ENCODE results near the gene SIGLEC9.
A peak's percentile ranks its signal among the peaks of the same experiment; 100 is the strongest.

The SIGLEC9 gene

GRCh38 chr19:51144482-51145045 lies 19.9 kb downstream of the SIGLEC9 start:
- DNase-seq (ENCODE audit: low read depth, low spot score): no peak

- DNase-seq (ENCODE audit: low read depth, low spot score): no peak
These were observed 21.3 kb downstream of the SIGLEC9 start for GRCh38 chr19:51145916-51146493.

GRCh38 chr19:51146751-51147150 lies 22.0 kb downstream of the SIGLEC9 start:
- no peak for DNase-seq (ENCODE audit: low read depth, low spot score)

- no peak for DNase-seq (ENCODE audit: low read depth, low spot score)
These were observed 23.0 kb downstream of the SIGLEC9 start for GRCh38 chr19:51147663-51148062.

GRCh38 chr19:51148580-51148979 lies 23.9 kb downstream of the SIGLEC9 start:
- DNase-seq (ENCODE audit: low read depth, low spot score): no peak

- no peak for DNase-seq (ENCODE audit: low read depth, low spot score)
These were observed 25.9 kb downstream of the SIGLEC9 start for GRCh38 chr19:51150627-51151026.

- DNase-seq (ENCODE audit: low read depth, low spot score): no peak
These were observed 32.0 kb downstream of the SIGLEC9 start for GRCh38 chr19:51156710-51157109.

GRCh38 chr19:51157265-51157664 lies 32.6 kb downstream of the SIGLEC9 start:
- DNase-seq (ENCODE audit: low read depth, low spot score): no peak

GRCh38 chr19:51158474-51159129 lies 33.9 kb downstream of the SIGLEC9 start:
- peak; percentile 65 for DNase-seq (ENCODE audit: low read depth, low spot score)

- DNase-seq (ENCODE audit: low read depth, low spot score): no peak
These were observed 35.0 kb downstream of the SIGLEC9 start for GRCh38 chr19:51159656-51160055.

- DNase-seq (ENCODE audit: low read depth, low spot score): no peak
These were observed 36.6 kb downstream of the SIGLEC9 start for GRCh38 chr19:51161266-51161665.

GRCh38 chr19:51161867-51162496 lies 37.3 kb downstream of the SIGLEC9 start:
- no peak for DNase-seq (ENCODE audit: low read depth, low spot score)

GRCh38 chr19:51163257-51163656 lies 38.6 kb downstream of the SIGLEC9 start:
- DNase-seq (ENCODE audit: low read depth, low spot score): no peak

- no peak for DNase-seq (ENCODE audit: low read depth, low spot score)
These were observed 39.5 kb downstream of the SIGLEC9 start for GRCh38 chr19:51164215-51164614.

GRCh38 chr19:51166846-51167490 lies 42.3 kb downstream of the SIGLEC9 start:
- DNase-seq (ENCODE audit: low read depth, low spot score): no peak

- no peak for DNase-seq (ENCODE audit: low read depth, low spot score)
These were observed 44.0 kb downstream of the SIGLEC9 start for GRCh38 chr19:51168564-51169282.

- peak; percentile 15 for DNase-seq (ENCODE audit: low read depth, low spot score)
These were observed 44.7 kb downstream of the SIGLEC9 start for GRCh38 chr19:51169283-51169918.

GRCh38 chr19:51172223-51172622 lies 47.5 kb downstream of the SIGLEC9 start:
- DNase-seq (ENCODE audit: low read depth, low spot score): no peak

- no peak for DNase-seq (ENCODE audit: low read depth, low spot score)
These were observed 49.0 kb downstream of the SIGLEC9 start for GRCh38 chr19:51173681-51174080.

GRCh38 chr19:51179256-51179655 lies 54.5 kb downstream of the SIGLEC9 start:
- DNase-seq (ENCODE audit: low read depth, low spot score): no peak

All from iPS DF 19.7 (cell line).